GM12878 (cell line): Measurements from ENCODE around the gene TMEM41A. TPM values are rescaled to one million over a fixed set of nuclear protein-coding genes. Genes with fewer than 3 reads are reported as not detected.

ENCODE experiments used
- ATAC-seq: fragments of 200-7000 bp; cut with Tn5 transposase; 3 replicates; pipeline ENCODE4 v1.9.1; 2020; ENCODE audit warnings: mild to moderate bottlenecking, moderate library complexity
- BruUV-seq: library from RNA; stranded (reverse); fragments of 400-500 nt; replicated peaks from 2 replicates; lab custom pipeline; 2021; lab: Mats Ljungman, UMichigan
- CTCF ChIA-PET: fragments of 300-600 bp; sonication (Branson Sonifier 250); formaldehyde crosslinking; extraction: SDS; loops from one replicate; lab custom pipeline; 2021; ENCODE audit warnings: inconsistent platforms; lab: Yijun Ruan, JAX
- POLR2A ChIA-PET: fragments of 350-600 bp; formaldehyde crosslinking; extraction: SDS; loops from one replicate; lab custom pipeline; 2021; ENCODE audit warnings: inconsistent platforms; lab: Charles Lee
- RAD21 ChIA-PET: fragments of 300-600 bp; sonication (Branson Sonifier 250); formaldehyde crosslinking; loops from one replicate; lab custom pipeline; 2023; ENCODE audit warnings: antibody characterized with exemption; ENCODE audit not compliant: unreplicated experiment; lab: Charles Lee
- SMC1A ChIA-PET: fragments of 300-600 bp; sonication (Branson Sonifier 250); formaldehyde crosslinking; loops from one replicate; lab custom pipeline; 2023; ENCODE audit not compliant: unreplicated experiment, uncharacterized antibody; lab: Charles Lee
- DNase-seq: peaks from one replicate; pipeline ENCODE4 v3.0.0-alpha.2; 2011; ENCODE audit warnings: low read depth, low spot score
- FAIRE-seq: peaks from 3 replicates; lab custom pipeline; 2011; peaks lifted over from hg19 to GRCh38; lab: Jason Lieb, UNC
- H2AFZ ChIP-seq: 2 replicates; pipeline ENCODE4 v1.6.0; 2011; ENCODE audit warnings: low read depth, low read length, control low read depth; ENCODE audit not compliant: control insufficient read depth
- H3K27ac ChIP-seq: 2 replicates; pipeline ENCODE4 v1.5.1; 2011; ENCODE audit warnings: control low read depth; ENCODE audit not compliant: control insufficient read depth, insufficient read depth
- H3K27me3 ChIP-seq, 2 experiments: replicated peaks in 1 of 2; 2 replicates each; pipeline versions ENCODE4 v1.6.0 to v1.6.1; 2011; ENCODE audit warnings: low read length in 1 of 2; ENCODE audit not compliant: control insufficient read depth in 2 of 2, insufficient read depth in 2 of 2
- H3K36me3 ChIP-seq, 2 experiments: 2 replicates each; pipeline ENCODE4 v1.5.1; 2011; ENCODE audit warnings: low read length in 1 of 2; ENCODE audit not compliant: control insufficient read depth in 2 of 2, insufficient read depth in 2 of 2
- H3K4me1 ChIP-seq: 2 replicates; pipeline ENCODE4 v1.6.1; 2011; ENCODE audit warnings: mild to moderate bottlenecking, low read length, moderate library complexity, mixed read lengths; ENCODE audit not compliant: control insufficient read depth, insufficient read depth
- H3K4me2 ChIP-seq: 2 replicates; pipeline ENCODE4 v1.6.0; 2011; ENCODE audit warnings: control low read depth; ENCODE audit not compliant: control insufficient read depth, insufficient read depth
- H3K4me3 ChIP-seq: fragments of 200-600 bp; sonication (generic); 2 replicates; pipeline ENCODE4 v1.5.1; 2016
- H3K79me2 ChIP-seq: 2 replicates; pipeline ENCODE4 v1.6.0; 2011; ENCODE audit warnings: low read length; ENCODE audit not compliant: control insufficient read depth, insufficient read depth
- H3K9ac ChIP-seq: 2 replicates; pipeline ENCODE4 v1.8.0; 2011; ENCODE audit warnings: low read length, control low read depth, mixed read lengths; ENCODE audit not compliant: control insufficient read depth, insufficient read depth
- H3K9me3 ChIP-seq: replicated peaks from 3 replicates; pipeline ENCODE4 v1.5.1; 2011; ENCODE audit warnings: mild to moderate bottlenecking, low read length; ENCODE audit not compliant: control insufficient read depth, insufficient read depth
- H4K20me1 ChIP-seq: 2 replicates; pipeline ENCODE4 v1.6.0; 2011; ENCODE audit not compliant: control insufficient read depth, insufficient read depth
- CHD4 ChIP-seq: fragments of 200-600 bp; sonication (generic); IDR thresholded peaks from 2 replicates; pipeline ENCODE4 v1.6.1; 2016; ENCODE audit warnings: mild to moderate bottlenecking
- CREM ChIP-seq: IDR thresholded peaks from 2 replicates; pipeline ENCODE4 v1.6.1; 2014; ENCODE audit warnings: antibody characterized with exemption, low read depth
- CTCF ChIP-seq, 3 experiments: IDR thresholded peaks in 2 of 3; conservative IDR thresholded peaks in 1 of 3; 2 replicates each; pipeline ENCODE4 v1.5.1; 2011; ENCODE audit warnings: low read depth in 3 of 3, low read length in 3 of 3, mild to moderate bottlenecking in 3 of 3, control low read depth in 2 of 3, moderate library complexity in 2 of 3, inconsistent platforms in 1 of 3, mixed read lengths in 1 of 3; ENCODE audit not compliant: control insufficient read depth in 2 of 3, insufficient read depth in 1 of 3; ENCODE audit errors: extremely low read depth in 1 of 3
- EGR1 ChIP-seq, 2 experiments: IDR thresholded peaks; 1 replicate in 1 of 2; 2 replicates in 1 of 2; pipeline ENCODE4 v1.6.1; 2011 to 2012; ENCODE audit warnings: low read depth in 2 of 2, low read length in 2 of 2, borderline replicate concordance in 1 of 2, mild to moderate bottlenecking in 1 of 2, moderate library complexity in 1 of 2
- HDAC2 ChIP-seq: fragments of 200-600 bp; sonication (generic); IDR thresholded peaks from 2 replicates; pipeline ENCODE4 v1.6.1; 2017
- HDAC6 ChIP-seq: fragments of 200-600 bp; sonication (generic); IDR thresholded peaks from one replicate; pipeline ENCODE4 v1.8.0; 2017; ENCODE audit warnings: antibody characterized with exemption; ENCODE audit not compliant: unreplicated experiment
- KAT2A ChIP-seq: conservative IDR thresholded peaks from 2 replicates; pipeline ENCODE4 v1.6.1; 2011; ENCODE audit warnings: low read depth, low read length; ENCODE audit not compliant: control insufficient read depth
- MTA2 ChIP-seq: fragments of 450-650 bp; IDR thresholded peaks from 2 replicates; pipeline ENCODE4 v1.6.1; 2016; ENCODE audit warnings: low read depth, mild to moderate bottlenecking, moderate library complexity
- MTA3 ChIP-seq: IDR thresholded peaks from 2 replicates; pipeline ENCODE4 v1.6.1; 2012; ENCODE audit warnings: low read length, inconsistent platforms, borderline replicate concordance
- NKRF ChIP-seq: fragments of 450-650 bp; conservative IDR thresholded peaks from 2 replicates; pipeline ENCODE4 v1.6.1; 2017; ENCODE audit warnings: mild to moderate bottlenecking, moderate library complexity
- RAD21 ChIP-seq: IDR thresholded peaks from 2 replicates; pipeline ENCODE4 v1.6.1; 2011; ENCODE audit warnings: mild to moderate bottlenecking, low read depth, low read length, moderate library complexity; ENCODE audit not compliant: insufficient read depth
- SPI1 ChIP-seq: IDR thresholded peaks from 2 replicates; pipeline ENCODE4 v1.6.1; 2011; ENCODE audit warnings: low read depth, mild to moderate bottlenecking, low read length, moderate library complexity, borderline replicate concordance; ENCODE audit not compliant: insufficient read depth
- USF2 ChIP-seq: IDR thresholded peaks from 2 replicates; pipeline ENCODE4 v1.6.1; 2011; ENCODE audit warnings: low read depth, low read length, improper control_type of control experiment, borderline replicate concordance
- ZNF207 ChIP-seq: fragments of 450-650 bp; IDR thresholded peaks from 2 replicates; pipeline ENCODE4 v1.6.1; 2014; ENCODE audit warnings: antibody characterized with exemption, mild to moderate bottlenecking, borderline replicate concordance
- ZNF274 ChIP-seq: IDR thresholded peaks from one replicate; pipeline ENCODE4 v1.8.0; 2011; ENCODE audit not compliant: insufficient read length, insufficient read depth
- WGBS: methylation state at CpG from one replicate; pipeline ENCODE4 v1.1.6; 2016; ENCODE audit warnings: low lambda C conversion rate; ENCODE audit not compliant: insufficient replicate concordance, insufficient coverage; ENCODE audit errors: missing lambda C conversion rate; 5-methylcytosine and 5-hydroxymethylcytosine counted together
- in situ Hi-C: fragments of 300-500 bp; cut with MboI; formaldehyde crosslinking; loops from 9 replicates; pipeline ENCODE4 v1.14.3; 2018; ENCODE audit warnings: mixed read lengths
- intact Hi-C: fragments of 100-400 bp; cut with micrococcal nuclease; formaldehyde crosslinking; loops from one replicate; pipeline ENCODE4 v1.14.2; 2022; ENCODE audit not compliant: unreplicated experiment
- polyA plus RNA-seq, 11 experiments: library from polyadenylated mRNA; depleted of rRNA in 4 of 11; unstranded in 6 of 11; stranded (reverse) in 5 of 11; fragments of >200 nt; fragmentation: Nextera tagmentation in 4 of 11; fragmentation: Illumina TruSeq in 1 of 11; extraction: Ambion mirVana in 4 of 11; extraction: Trizol in 1 of 11; gene quantifications; 1 replicate in 1 of 11; 2 replicates in 10 of 11; pipeline versions ENCODE4 v1.2.1 to v1.2.3, GENCODE V29; 2011 to 2016; ENCODE audit warnings: inconsistent platforms in 2 of 11, missing spikeins in 2 of 11, low read depth in 1 of 11
- total RNA-seq, 4 experiments: library from RNA; depleted of rRNA in 3 of 4; stranded (reverse); fragments of >200 nt in 3 of 4; fragmentation: Illumina TruSeq in 1 of 4; extraction: Trizol in 1 of 4; gene quantifications; 2 replicates each; pipeline versions ENCODE4 v1.2.1 to v1.2.3, GENCODE V29; 2013 to 2021

Gene TMEM41A
- total and polyA plus RNA-seq, 10 of the 15 experiments (the other 5 are each of a cell fraction or from before 2014, with no cell fraction given): 13.9 to 33.2 (median 21.8) TPM

GRCh38 chr3:185537369-185537970 lies 38.6 kb upstream of the TMEM41A start (continued):
- no peak for TF ChIP-seq NKRF
- no peak for TF ChIP-seq ZNF207
- TF ChIP-seq CREM: peak; percentile 81
- no peak for TF ChIP-seq KAT2A
- TF ChIP-seq ZNF274: no peak
- TF ChIP-seq, all 136 proteins: peak for 48

- WGBS: 69% methylated on average over 2 of the region's 2 CpGs
- in situ Hi-C loops: no loop called here
- TF ChIP-seq HDAC6 (no peak), RAD21 (no peak), CHD4 (no peak), EGR1 (IDR thresholded peaks at IDR 0.05; ENCODE audit: borderline replicate concordance in 1 of 2, low read depth in 2 of 2, low read length in 2 of 2) (no peak), USF2 (no peak), SPI1 (no peak), NKRF (no peak), HDAC2 (no peak), CTCF (IDR thresholded peaks at IDR 0.05 in 2 of 3, conservative IDR thresholded peaks at IDR 0.05 in 1 of 3; ENCODE audit: control insufficient read depth in 2 of 3, extremely low read depth in 1 of 3, insufficient read depth in 1 of 3, low read depth in 3 of 3, low read length in 3 of 3) (no peak), MTA2 (no peak), MTA3 (no peak)
Observed at GRCh38 chr3:185534511-185534910, 35.7 kb upstream of the TMEM41A start.

More at GRCh38 chr3:185534511-185534910, 35.7 kb upstream of the TMEM41A start:
- CTCF ChIA-PET: interaction anchor here (1.3 to 3.0 kb wide), 3 partner anchors 21 to 202 kb away, joined by 3 to 20 read pairs (median 3); no protein-coding TSS in a partner anchor
- intact Hi-C loops: no loop called here
- SMC1A ChIA-PET: interaction anchor here (0.9 to 1.9 kb wide), 3 partner anchors 8 to 24 kb away, joined by 3 to 9 read pairs (median 3); no protein-coding TSS in a partner anchor
- ATAC-seq: no peak
- H3K27me3 ChIP-seq: no peaks in the 10 kb centered on the region
- FAIRE-seq: no peak
- RAD21 ChIA-PET: no interaction called here
- H4K20me1 ChIP-seq: no peaks in the 10 kb centered on the region
- no TSS peak for BruUV-seq
- peaks cover 12% of the 10 kb centered on the region for H3K4me1 ChIP-seq
- no peak overlapping the region for H3K4me2 ChIP-seq
- no peak for DNase-seq
- H3K27ac ChIP-seq: no peak overlapping the region
- H3K36me3 ChIP-seq: no peaks in the 10 kb centered on the region
- H2AFZ ChIP-seq: no peak overlapping the region
- no peaks in the 10 kb centered on the region for H3K9me3 ChIP-seq
- H3K79me2 ChIP-seq: no peaks in the 10 kb centered on the region
- H3K9ac ChIP-seq: no peak overlapping the region
- no peak overlapping the region for H3K4me3 ChIP-seq
- POLR2A ChIA-PET: interaction anchor here (0.5 kb wide), 1 partner anchor 73 kb away, joined by 3 read pairs; no protein-coding TSS in a partner anchor
